HG03196 (cell line): ENCODE measurements around the gene NTN5.

Experiments
- ATAC-seq: cut with Tn5 transposase; IDR thresholded peaks from one replicate; pipeline ENCODE4 v1.9.1; 2021; ENCODE audit not compliant: unreplicated experiment

Gene NTN5

DNA sequence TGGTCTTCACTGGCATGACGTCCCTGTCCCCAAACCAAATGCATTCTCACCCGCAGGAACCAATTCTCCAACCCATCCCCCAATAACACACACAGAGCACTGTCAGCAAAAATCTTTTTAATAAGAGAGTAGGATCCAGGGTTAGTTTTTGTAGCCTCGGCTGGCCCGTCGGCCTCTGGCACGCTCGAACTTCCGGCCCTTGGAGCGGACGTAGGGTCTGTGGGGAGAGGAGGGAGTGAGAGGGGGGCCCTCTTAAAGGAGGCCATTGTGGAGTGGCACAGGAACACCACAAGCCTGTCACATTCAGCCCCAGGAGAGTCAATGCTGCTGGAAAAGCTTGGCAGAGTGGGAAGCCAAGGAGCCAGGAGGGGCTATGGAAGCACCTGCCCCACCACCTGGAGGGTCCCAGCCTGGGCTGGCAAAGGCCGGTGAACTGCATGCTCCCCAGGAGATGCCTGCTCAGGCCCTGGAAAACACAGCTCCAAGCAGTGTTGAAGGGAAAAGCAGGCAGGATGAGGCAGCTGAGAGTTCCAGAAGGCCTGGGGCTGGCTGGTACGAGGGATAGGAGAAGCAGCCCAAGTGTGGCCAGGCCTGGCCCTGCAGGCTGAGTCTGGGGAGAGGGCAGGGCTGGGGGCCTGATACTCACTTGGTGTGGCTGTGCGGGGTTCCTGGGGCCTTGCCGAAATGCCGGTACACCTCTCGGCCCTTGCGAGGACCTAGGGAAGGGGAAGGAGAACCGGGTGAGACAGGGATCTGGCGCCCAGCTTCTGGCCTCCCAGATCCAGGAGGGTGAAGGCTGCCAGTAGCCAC, 57.4 kb downstream of the NTN5 start:
- no peak for ATAC-seq

DNA sequence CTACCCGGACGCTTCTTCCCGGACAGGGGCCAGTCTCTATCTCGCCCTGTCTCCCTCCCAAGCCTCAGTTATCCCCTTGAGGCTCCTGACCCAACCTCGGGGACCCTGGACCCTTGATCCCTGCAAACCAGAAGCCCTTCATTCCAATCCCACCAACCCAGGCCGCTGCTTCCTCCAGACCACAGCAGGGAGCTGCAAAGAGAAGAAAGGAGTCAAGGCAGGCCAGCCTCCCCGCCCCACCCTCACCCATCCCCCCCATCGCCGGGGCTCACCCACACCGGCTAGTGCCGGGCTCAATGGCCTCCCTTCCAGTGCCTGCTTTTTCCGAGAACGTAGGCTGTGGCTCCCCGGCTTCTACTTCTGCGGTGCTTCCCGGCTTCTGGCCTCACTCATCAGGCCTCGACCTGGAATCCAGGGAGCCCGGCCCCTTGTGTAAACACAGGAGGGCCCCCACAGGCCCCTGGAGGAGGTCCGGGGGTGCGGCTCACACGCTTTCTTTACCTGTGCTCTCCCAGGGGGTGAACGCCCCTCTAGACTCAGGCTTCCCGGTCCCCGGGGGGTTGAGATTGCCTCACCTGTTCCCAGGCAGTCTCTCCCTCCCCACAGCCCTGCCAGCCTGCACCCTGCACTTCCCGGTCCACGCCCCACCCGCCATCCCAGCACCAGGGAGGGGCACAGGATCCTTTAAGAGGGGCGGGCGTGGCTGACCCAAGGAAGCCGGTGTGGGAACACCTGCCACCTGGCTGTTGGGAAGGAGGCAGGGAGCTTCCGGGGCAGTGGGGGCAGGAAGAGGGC, 58.2 kb downstream of the NTN5 start, which contains the start of gene FAM83E:
FAM83E (minus strand) TSS at position 641 of the 795 bp plus-strand sequence. CDS start 1,704 bp downstream, outside the sequence.
- ATAC-seq, result no peak

DNA sequence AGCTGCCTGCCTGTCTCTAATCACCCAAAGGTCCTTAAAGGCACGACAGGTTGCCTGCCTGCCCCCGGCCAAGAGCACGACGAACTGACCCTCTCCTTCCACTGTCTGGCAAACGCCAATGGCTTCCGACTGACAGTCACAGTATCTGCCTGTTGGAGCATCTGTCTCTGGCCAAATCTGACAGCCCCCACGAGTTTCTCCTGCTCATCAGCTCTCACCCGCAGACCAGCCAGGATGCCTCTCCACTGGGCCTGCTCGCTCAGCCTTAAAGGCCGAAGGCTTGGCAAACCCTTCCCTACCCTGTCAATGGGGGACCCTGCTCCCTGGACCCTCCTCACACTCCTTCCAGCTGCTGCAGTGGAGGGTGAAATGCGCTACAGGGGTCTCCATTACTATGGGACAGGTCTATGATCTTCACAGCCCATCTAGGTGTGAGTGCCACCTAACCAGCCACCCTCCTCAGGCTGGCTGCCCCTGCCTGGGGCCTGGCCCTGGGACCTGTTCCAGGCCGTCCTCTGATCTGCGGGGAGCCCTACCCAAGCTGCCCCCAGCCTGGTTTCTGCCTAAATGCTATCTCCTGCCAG, 58.9 kb downstream of the NTN5 start:
- ATAC-seq, result no peak

DNA sequence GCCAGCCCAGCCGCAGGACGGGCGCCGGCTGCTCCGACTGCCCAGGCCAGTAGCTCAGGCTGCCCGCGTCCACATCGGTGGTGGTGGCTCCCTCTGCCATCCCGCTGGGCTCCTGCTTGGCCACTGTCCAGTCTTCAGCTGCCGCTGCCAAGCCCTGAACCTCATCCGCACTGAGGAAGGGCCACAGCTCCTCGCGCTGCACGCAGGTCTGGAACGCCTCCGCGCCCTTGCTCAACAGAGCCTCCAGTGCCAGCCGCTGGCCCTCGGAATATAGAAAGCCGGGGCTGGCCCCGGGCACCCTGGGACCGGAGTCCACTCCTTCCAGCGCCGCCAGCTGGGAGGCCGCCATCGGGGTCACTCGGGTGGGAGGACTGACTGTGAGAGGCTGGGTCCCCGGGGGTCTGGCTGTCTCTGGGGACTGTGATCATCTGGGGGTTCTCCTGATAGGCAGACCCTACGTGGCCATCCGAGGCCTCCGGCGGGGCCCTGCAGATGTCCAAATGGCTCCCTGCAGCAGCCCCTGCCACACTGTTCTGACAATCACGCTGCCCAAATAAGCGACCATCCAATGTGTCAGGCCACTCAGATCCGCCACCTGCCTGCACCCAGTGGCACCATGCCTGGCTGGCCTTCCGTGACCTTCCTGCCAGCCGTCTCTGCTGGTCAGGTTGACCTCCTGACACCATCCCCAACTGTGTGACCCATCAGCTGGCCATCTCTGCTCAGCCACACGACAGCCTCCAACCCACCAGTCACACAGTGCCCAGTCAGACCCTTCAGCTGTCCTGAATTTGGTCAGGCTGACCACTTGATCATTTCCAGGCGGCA, 59.6 kb downstream of the NTN5 start:
- no peak for ATAC-seq

DNA sequence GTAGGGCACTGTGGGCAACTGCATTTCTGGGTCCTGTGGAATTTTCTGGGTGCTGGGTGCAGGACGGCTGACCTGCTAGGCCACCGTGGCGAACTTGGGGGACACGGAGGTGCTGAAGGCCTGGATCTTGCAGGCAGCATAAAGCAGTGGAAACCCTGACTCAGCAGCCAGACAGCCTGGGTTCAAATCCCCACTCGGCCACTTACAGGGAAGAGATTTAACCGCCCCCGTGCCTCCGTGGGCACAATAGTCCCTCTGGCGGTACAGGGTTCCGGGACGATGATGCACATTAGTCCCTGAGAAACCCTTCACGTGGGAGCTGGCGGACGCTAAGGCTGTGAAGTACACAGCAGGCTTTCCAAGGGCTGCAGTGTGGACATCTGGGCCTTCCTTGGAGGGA, 60.9 kb downstream of the NTN5 start:
- ATAC-seq, result no peak
